Liver (tissue), 9 donors: ENCODE measurements around the gene ATP4B. TPM values are rescaled to one million over a fixed set of nuclear protein-coding genes. Genes with fewer than 3 reads are reported as not detected.

Experiments
- DNase-seq: peaks from one replicate; pipeline ENCODE4 v3.0.0-alpha.2; 2017; ENCODE audit warnings: low spot score
- H3K27ac ChIP-seq, 2 donors: one replicate each; pipeline ENCODE4 v1.7.0; 2013; ENCODE audit warnings: inconsistent platforms in 2 of 2, low read length in 2 of 2, control low read depth in 1 of 2, low read depth in 1 of 2, mild to moderate bottlenecking in 1 of 2
- H3K27me3 ChIP-seq, 4 donors: one replicate each; pipeline versions ENCODE4 v1.6.1 to v1.7.0; 2013; ENCODE audit warnings: low read length in 3 of 4, inconsistent platforms in 1 of 4, mild to moderate bottlenecking in 1 of 4, moderate library complexity in 1 of 4; ENCODE audit not compliant: control insufficient read depth in 4 of 4, insufficient read depth in 4 of 4
- H3K36me3 ChIP-seq, 4 donors: one replicate each; pipeline versions ENCODE4 v1.6.1 to v1.7.0; 2013; ENCODE audit warnings: low read length in 3 of 4, mild to moderate bottlenecking in 3 of 4, low read depth in 1 of 4, moderate library complexity in 1 of 4; ENCODE audit not compliant: control insufficient read depth in 4 of 4, insufficient read depth in 3 of 4
- H3K4me1 ChIP-seq, 4 donors: one replicate each; pipeline versions ENCODE4 v1.6.1 to v1.7.0; 2013; ENCODE audit warnings: low read length in 3 of 4, mild to moderate bottlenecking in 3 of 4, moderate library complexity in 1 of 4; ENCODE audit not compliant: control insufficient read depth in 4 of 4, insufficient read depth in 4 of 4
- H3K4me3 ChIP-seq, 3 donors: one replicate each; pipeline versions ENCODE4 v1.6.1 to v1.7.0; 2013; ENCODE audit warnings: low read length in 3 of 3, control low read depth in 1 of 3, low read depth in 1 of 3, mild to moderate bottlenecking in 1 of 3
- H3K9ac ChIP-seq, 2 donors: one replicate each; pipeline ENCODE4 v1.7.0; 2013; ENCODE audit warnings: low read length in 2 of 2, mild to moderate bottlenecking in 2 of 2, moderate library complexity in 2 of 2, control low read depth in 1 of 2, low read depth in 1 of 2
- H3K9me3 ChIP-seq, 4 donors: one replicate each; pipeline versions ENCODE4 v1.6.1 to v1.7.0; 2013; ENCODE audit warnings: low read length in 3 of 4; ENCODE audit not compliant: control insufficient read depth in 4 of 4
- EGR1 ChIP-seq, 2 donors: IDR thresholded peaks; 2 replicates each; pipeline ENCODE4 v1.6.1; 2016 to 2018; ENCODE audit warnings: antibody characterized with exemption in 2 of 2, low read depth in 2 of 2
- FOXA1 ChIP-seq: IDR thresholded peaks from 2 replicates; pipeline ENCODE4 v1.6.1; 2016; ENCODE audit warnings: antibody characterized with exemption
- FOXA2 ChIP-seq: IDR thresholded peaks from 2 replicates; pipeline ENCODE4 v1.6.1; 2016; ENCODE audit warnings: antibody characterized with exemption
- GABPA ChIP-seq, 2 donors: IDR thresholded peaks in 1 of 2; conservative IDR thresholded peaks in 1 of 2; 2 replicates each; pipeline ENCODE4 v1.6.1; 2016; ENCODE audit warnings: antibody characterized with exemption in 2 of 2, mild to moderate bottlenecking in 1 of 2, moderate library complexity in 1 of 2
- HNF4A ChIP-seq, 2 donors: conservative IDR thresholded peaks; 2 replicates each; pipeline ENCODE4 v1.6.1; 2016; ENCODE audit warnings: antibody characterized with exemption in 2 of 2, mild to moderate bottlenecking in 2 of 2
- HNF4G ChIP-seq: IDR thresholded peaks from 2 replicates; pipeline ENCODE4 v1.6.1; 2016; ENCODE audit warnings: antibody characterized with exemption
- JUND ChIP-seq, 2 donors: IDR thresholded peaks; 2 replicates each; pipeline ENCODE4 v1.6.1; 2016; ENCODE audit warnings: antibody characterized with exemption in 2 of 2
- MAX ChIP-seq: IDR thresholded peaks from 2 replicates; pipeline ENCODE4 v1.6.1; 2016; ENCODE audit warnings: antibody characterized with exemption
- NR2F2 ChIP-seq: IDR thresholded peaks from 2 replicates; pipeline ENCODE4 v1.6.1; 2016; ENCODE audit warnings: antibody characterized with exemption
- RAD21 ChIP-seq, 2 donors: IDR thresholded peaks; 2 replicates each; pipeline ENCODE4 v1.6.1; 2016; ENCODE audit warnings: antibody characterized with exemption in 2 of 2, mild to moderate bottlenecking in 2 of 2
- RXRA ChIP-seq, 2 donors: IDR thresholded peaks; 2 replicates each; pipeline ENCODE4 v1.6.1; 2017 to 2018; ENCODE audit warnings: antibody characterized with exemption in 2 of 2, mild to moderate bottlenecking in 1 of 2
- SP1 ChIP-seq: IDR thresholded peaks from 2 replicates; pipeline ENCODE4 v1.6.1; 2018; ENCODE audit warnings: antibody characterized with exemption, mild to moderate bottlenecking
- TAF1 ChIP-seq: conservative IDR thresholded peaks from 2 replicates; pipeline ENCODE4 v1.6.1; 2016; ENCODE audit warnings: antibody characterized with exemption, mild to moderate bottlenecking
- YY1 ChIP-seq: IDR thresholded peaks from 2 replicates; pipeline ENCODE4 v1.6.1; 2016; ENCODE audit warnings: antibody characterized with exemption, mild to moderate bottlenecking
- WGBS: extraction: QIAGEN DNeasy Blood & Tissue Kit; methylation state at CpG from one replicate; pipeline ENCODE4 v1.1.7; 2013; 5-methylcytosine and 5-hydroxymethylcytosine counted together
- polyA plus RNA-seq, 2 donors: library from polyadenylated mRNA; stranded (reverse) in 1 of 2; unstranded in 1 of 2; fragments of 200-250 nt in 1 of 2; fragments of >200 nt in 1 of 2; fragmentation: Nextera tagmentation in 1 of 2; extraction: Ambion mirVana in 1 of 2; gene quantifications; one replicate each; pipeline versions ENCODE4 v1.2.1 to v1.2.3, GENCODE V29; 2013 to 2015
- total RNA-seq, 2 donors: library from RNA; depleted of rRNA; stranded (reverse); fragments of >200 nt; gene quantifications; one replicate each; pipeline ENCODE4 v1.2.3, GENCODE V29; 2014
- TF ChIP-seq, protein P1 (sequence below): IDR thresholded peaks from 2 replicates; pipeline ENCODE4 v1.6.1; 2016; ENCODE audit warnings: antibody characterized with exemption
- TF ChIP-seq, protein P2 (sequence below): IDR thresholded peaks from 2 replicates; pipeline ENCODE4 v1.6.1; 2016; ENCODE audit warnings: antibody characterized with exemption
- TF ChIP-seq, protein P3 (sequence below): IDR thresholded peaks from 2 replicates; pipeline ENCODE4 v1.6.1; 2016; ENCODE audit warnings: antibody characterized with exemption, mild to moderate bottlenecking
- donor health status: healthy.
- donor health status: healthy.
- donor health status: healthy.
- donor health status: healthy.
- donor health status: healthy.

The ATP4B gene
- total and polyA plus RNA-seq, 4 donors = not detected

GRCh38 chr13:113604186-113604585, 53.8 kb downstream of the ATP4B start:
- H3K9me3 ChIP-seq = no peaks in the 10 kb centered on the region
- TF ChIP-seq, protein P1, sequence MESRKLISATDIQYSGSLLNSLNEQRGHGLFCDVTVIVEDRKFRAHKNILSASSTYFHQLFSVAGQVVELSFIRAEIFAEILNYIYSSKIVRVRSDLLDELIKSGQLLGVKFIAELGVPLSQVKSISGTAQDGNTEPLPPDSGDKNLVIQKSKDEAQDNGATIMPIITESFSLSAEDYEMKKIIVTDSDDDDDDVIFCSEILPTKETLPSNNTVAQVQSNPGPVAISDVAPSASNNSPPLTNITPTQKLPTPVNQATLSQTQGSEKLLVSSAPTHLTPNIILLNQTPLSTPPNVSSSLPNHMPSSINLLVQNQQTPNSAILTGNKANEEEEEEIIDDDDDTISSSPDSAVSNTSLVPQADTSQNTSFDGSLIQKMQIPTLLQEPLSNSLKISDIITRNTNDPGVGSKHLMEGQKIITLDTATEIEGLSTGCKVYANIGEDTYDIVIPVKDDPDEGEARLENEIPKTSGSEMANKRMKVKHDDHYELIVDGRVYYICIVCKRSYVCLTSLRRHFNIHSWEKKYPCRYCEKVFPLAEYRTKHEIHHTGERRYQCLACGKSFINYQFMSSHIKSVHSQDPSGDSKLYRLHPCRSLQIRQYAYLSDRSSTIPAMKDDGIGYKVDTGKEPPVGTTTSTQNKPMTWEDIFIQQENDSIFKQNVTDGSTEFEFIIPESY = no peak
- TF ChIP-seq RXRA (IDR thresholded peaks at IDR 0.05) (no peak), GABPA (IDR thresholded peaks at IDR 0.05 in 1 of 2, conservative IDR thresholded peaks at IDR 0.05 in 1 of 2) (no peak), TAF1 (no peak), YY1 (no peak)
- TF ChIP-seq, protein P2, sequence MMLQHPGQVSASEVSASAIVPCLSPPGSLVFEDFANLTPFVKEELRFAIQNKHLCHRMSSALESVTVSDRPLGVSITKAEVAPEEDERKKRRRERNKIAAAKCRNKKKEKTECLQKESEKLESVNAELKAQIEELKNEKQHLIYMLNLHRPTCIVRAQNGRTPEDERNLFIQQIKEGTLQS = no peak
- peaks cover 0 to 3% (median 0%) of the 10 kb centered on the region in 4 donors for H3K4me1 ChIP-seq
- no peaks in the 10 kb centered on the region for H3K27me3 ChIP-seq
- H3K36me3 ChIP-seq = peaks cover 0 to 6% (median 4%) of the 10 kb centered on the region in 4 donors
- no peak overlapping the region for H3K4me3 ChIP-seq
- WGBS = 89% methylated on average over 1 of the region's 1 CpG
- no peak for DNase-seq
- H3K9ac ChIP-seq = no peak overlapping the region
- H3K27ac ChIP-seq = no peak overlapping the region

DNA sequence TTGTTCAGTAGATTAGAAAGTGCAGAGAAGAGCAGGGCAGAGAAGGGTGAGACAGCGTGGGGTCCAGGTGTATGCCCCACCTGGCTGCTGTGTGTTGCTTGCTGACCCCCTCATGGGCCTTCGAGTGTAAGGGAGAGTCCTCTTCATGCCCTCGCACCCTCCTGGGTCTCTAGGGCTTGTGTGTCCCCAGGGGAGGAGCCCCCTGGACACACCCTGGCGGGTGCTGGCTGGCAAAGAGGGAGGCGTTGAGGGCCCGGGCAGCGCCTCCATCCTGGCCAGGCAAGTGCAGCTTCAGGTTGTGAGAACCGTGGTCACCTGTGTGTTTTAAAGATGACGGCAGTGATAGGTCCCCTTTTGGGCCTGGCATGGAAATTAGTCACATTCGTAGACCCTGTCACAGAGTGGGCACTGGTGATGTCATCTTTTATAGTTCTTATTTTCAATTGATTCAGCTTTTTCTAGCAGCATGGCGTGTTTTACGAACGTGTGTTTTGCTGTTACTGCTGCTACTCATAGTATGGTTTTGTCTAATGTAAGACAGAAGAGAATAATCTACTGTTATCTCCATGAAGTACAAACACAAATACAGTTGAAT, 54.8 kb downstream of the ATP4B start:
- peaks cover 0 to 3% (median 0%) of the 10 kb centered on the region in 4 donors for H3K4me1 ChIP-seq
- WGBS = 94% methylated on average over 13 of the region's 13 CpGs
- no peak overlapping the region for H3K4me3 ChIP-seq
- no peak for DNase-seq
- no peaks in the 10 kb centered on the region for H3K9me3 ChIP-seq
- H3K27me3 ChIP-seq = no peaks in the 10 kb centered on the region
- TF ChIP-seq YY1 (no peak), FOXA1 (no peak), JUND (IDR thresholded peaks at IDR 0.05) (no peak)
- H3K27ac ChIP-seq = no peak overlapping the region
- no peak overlapping the region for H3K9ac ChIP-seq
- peaks cover 0 to 6% (median 4%) of the 10 kb centered on the region in 4 donors for H3K36me3 ChIP-seq

DNA sequence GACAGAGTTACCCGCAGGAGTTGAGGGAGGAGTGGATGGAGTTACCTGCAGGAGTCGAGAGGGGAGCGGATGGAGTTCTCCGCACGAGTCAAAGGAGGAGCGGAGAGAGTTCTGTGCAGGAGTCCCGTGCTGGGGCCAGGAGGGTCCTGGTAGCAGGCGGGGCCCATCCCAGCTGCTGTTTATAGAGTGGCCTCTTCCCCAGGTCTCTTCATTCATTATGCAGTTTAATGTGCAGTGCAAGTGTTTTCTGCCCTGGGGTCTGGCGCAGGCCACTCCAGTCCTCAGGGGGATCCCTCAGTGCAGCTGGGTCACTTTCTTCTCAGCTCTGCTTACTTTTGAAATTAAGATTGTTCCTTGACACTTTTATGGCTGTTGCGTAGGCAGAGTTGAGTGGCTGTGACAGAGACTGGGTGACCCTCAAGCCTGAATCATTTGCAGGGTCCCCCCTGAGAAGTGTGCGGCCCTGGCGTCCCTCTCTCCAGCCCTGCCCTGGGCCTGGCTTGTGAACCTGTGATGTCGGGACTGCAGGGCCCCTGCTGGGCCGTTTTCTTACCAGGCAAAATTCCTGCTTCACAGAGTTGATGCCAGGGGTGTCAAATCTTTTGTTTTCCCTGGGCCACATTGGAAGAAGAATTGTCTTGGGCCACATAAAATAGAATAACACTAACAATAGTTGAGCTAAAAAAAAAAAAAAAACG, 55.6 kb downstream of the ATP4B start:
- no peak overlapping the region for H3K27ac ChIP-seq
- peaks cover 0 to 11% (median 4%) of the 10 kb centered on the region in 4 donors for H3K36me3 ChIP-seq
- H3K9me3 ChIP-seq = no peaks in the 10 kb centered on the region
- no peak overlapping the region for H3K4me3 ChIP-seq
- no peak overlapping the region for H3K9ac ChIP-seq
- WGBS = 92% methylated on average over 15 of the region's 15 CpGs
- peaks cover 0 to 3% (median 0%) of the 10 kb centered on the region in 4 donors for H3K4me1 ChIP-seq
- no peaks in the 10 kb centered on the region for H3K27me3 ChIP-seq
- no peak for DNase-seq
- TF ChIP-seq MAX = no peak
- no peak for TF ChIP-seq FOXA1
- no peak for TF ChIP-seq NR2F2
- TF ChIP-seq, protein P1 = no peak
- no peak for TF ChIP-seq HNF4A (conservative IDR thresholded peaks at IDR 0.05)
- TF ChIP-seq SP1 = no peak
- TF ChIP-seq, protein P2 = no peak
- TF ChIP-seq, protein P3, sequence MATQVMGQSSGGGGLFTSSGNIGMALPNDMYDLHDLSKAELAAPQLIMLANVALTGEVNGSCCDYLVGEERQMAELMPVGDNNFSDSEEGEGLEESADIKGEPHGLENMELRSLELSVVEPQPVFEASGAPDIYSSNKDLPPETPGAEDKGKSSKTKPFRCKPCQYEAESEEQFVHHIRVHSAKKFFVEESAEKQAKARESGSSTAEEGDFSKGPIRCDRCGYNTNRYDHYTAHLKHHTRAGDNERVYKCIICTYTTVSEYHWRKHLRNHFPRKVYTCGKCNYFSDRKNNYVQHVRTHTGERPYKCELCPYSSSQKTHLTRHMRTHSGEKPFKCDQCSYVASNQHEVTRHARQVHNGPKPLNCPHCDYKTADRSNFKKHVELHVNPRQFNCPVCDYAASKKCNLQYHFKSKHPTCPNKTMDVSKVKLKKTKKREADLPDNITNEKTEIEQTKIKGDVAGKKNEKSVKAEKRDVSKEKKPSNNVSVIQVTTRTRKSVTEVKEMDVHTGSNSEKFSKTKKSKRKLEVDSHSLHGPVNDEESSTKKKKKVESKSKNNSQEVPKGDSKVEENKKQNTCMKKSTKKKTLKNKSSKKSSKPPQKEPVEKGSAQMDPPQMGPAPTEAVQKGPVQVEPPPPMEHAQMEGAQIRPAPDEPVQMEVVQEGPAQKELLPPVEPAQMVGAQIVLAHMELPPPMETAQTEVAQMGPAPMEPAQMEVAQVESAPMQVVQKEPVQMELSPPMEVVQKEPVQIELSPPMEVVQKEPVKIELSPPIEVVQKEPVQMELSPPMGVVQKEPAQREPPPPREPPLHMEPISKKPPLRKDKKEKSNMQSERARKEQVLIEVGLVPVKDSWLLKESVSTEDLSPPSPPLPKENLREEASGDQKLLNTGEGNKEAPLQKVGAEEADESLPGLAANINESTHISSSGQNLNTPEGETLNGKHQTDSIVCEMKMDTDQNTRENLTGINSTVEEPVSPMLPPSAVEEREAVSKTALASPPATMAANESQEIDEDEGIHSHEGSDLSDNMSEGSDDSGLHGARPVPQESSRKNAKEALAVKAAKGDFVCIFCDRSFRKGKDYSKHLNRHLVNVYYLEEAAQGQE = no peak
- no peak for TF ChIP-seq JUND (IDR thresholded peaks at IDR 0.05)
- no peak for TF ChIP-seq RAD21 (IDR thresholded peaks at IDR 0.05)
- no peak for TF ChIP-seq YY1
- no peak for TF ChIP-seq FOXA2
- TF ChIP-seq HNF4G = no peak
- no peak for TF ChIP-seq RXRA (IDR thresholded peaks at IDR 0.05)
- TF ChIP-seq GABPA (IDR thresholded peaks at IDR 0.05 in 1 of 2, conservative IDR thresholded peaks at IDR 0.05 in 1 of 2) = no peak
- TF ChIP-seq EGR1 (IDR thresholded peaks at IDR 0.05; ENCODE audit: low read depth in 2 of 2) = no peak
